Activated CD8-positive, alpha-beta T cell treated with anti-CD3 and anti-CD28 coated beads, Interleukin-2, amount 10 ng/mL, durations not matched to agents 7 days and 5 days (primary cell): Measurements from ENCODE around the gene SLC9A1. TPM values are rescaled to one million over a fixed set of nuclear protein-coding genes. Genes with fewer than 3 reads are reported as not detected.
A peak's percentile ranks its signal among the peaks of the same experiment; 100 is the strongest.
"Not testable (repeated sequence)": the region's sequence is repeated elsewhere in the genome, so short reads cannot be mapped to it uniquely, and the experiment has no call there.

ENCODE experiments used
- ATAC-seq: fragments of 150-1000 bp; cut with Tn5 transposase; one replicate; pipeline ENCODE4 v1.10.0; 2021; ENCODE audit warnings: moderate library complexity
- CTCF ChIA-PET: fragments of 350-600 bp; sonication (Branson Sonifier 250); formaldehyde crosslinking; loops from one replicate; lab custom pipeline; 2021; ENCODE audit warnings: antibody characterized with exemption; lab: Charles Lee
- POLR2A ChIA-PET: fragments of 350-600 bp; sonication (Branson Sonifier 250); formaldehyde crosslinking; loops from one replicate; lab custom pipeline; 2021; ENCODE audit warnings: antibody characterized with exemption; lab: Charles Lee
- DNase-seq: peaks from one replicate; pipeline ENCODE4 v3.0.0-alpha.2; 2020
- H3K27ac Mint-ChIP-seq: one replicate; pipeline ENCODE4 v1.8.0; 2021; ENCODE audit warnings: mild to moderate bottlenecking, mixed read lengths
- H3K27me3 Mint-ChIP-seq: one replicate; pipeline ENCODE4 v1.8.0; 2021; ENCODE audit warnings: low read depth, mixed read lengths
- H3K36me3 Mint-ChIP-seq: one replicate; pipeline ENCODE4 v1.8.0; 2021; ENCODE audit warnings: low read depth, mixed read lengths
- H3K4me1 Mint-ChIP-seq: one replicate; pipeline ENCODE4 v1.8.0; 2021; ENCODE audit warnings: low read depth, mixed read lengths
- H3K4me3 Mint-ChIP-seq: one replicate; pipeline ENCODE4 v1.8.0; 2021; ENCODE audit warnings: mild to moderate bottlenecking, mixed read lengths
- H3K9me3 Mint-ChIP-seq: one replicate; pipeline ENCODE4 v1.8.0; 2022; ENCODE audit warnings: mixed read lengths; ENCODE audit not compliant: insufficient read depth
- total RNA-seq, 2 experiments: library from RNA; stranded (reverse); gene quantifications; one replicate each; pipeline ENCODE4 v1.2.3, GENCODE V29; 2021

The SLC9A1 gene
- total RNA-seq: 10 to 100 TPM; 28.3 to 29.0 TPM

GRCh38 chr1:27154991-27155781 lies at the start of gene SLC9A1:
SLC9A1 (minus strand) TSS chr1:27155125; CDS start chr1:27154334, 791 bp downstream.
- Mint-ChIP-seq H3K9me3 (no peaks in the 10 kb centered on the region), H3K27ac (peak within 1 kb of the TSS; percentile 94), H3K36me3 (peaks cover 4% of the 10 kb centered on the region), H3K4me1 (peaks cover 44% of the 10 kb centered on the region), H3K4me3 (peak within 1 kb of the TSS; percentile 81), H3K27me3 (no peaks in the 10 kb centered on the region)
- ChIA-PET POLR2A (interaction anchor here (0.6 to 3.6 kb wide), 17 partner anchors 10 to 125 kb away, joined by 3 to 50 read pairs (median 6); no protein-coding TSS in a partner anchor), CTCF (interaction anchor here (0.6 to 8.5 kb wide), 11 partner anchors 10 to 141 kb away, joined by 3 to 110 read pairs (median 6); no protein-coding TSS in a partner anchor)
- peak; percentile 90 for ATAC-seq
- DNase-seq: peak; percentile 92

- ChIA-PET CTCF (interaction anchor here (0.6 to 1.6 kb wide), 3 partner anchors 80 to 1906 kb away, joined by 3 to 6 read pairs (median 4); no protein-coding TSS in a partner anchor), POLR2A (no interaction called here)
- DNase-seq (no peak), ATAC-seq (no peak)
- no peaks in the 10 kb centered on the region for H3K4me1 Mint-ChIP-seq
- no peak overlapping the region for H3K27ac Mint-ChIP-seq
- H3K4me3 Mint-ChIP-seq: no peak overlapping the region
- H3K27me3 Mint-ChIP-seq: peaks cover 6% of the 10 kb centered on the region
- no peaks in the 10 kb centered on the region for H3K36me3 Mint-ChIP-seq
- H3K9me3 Mint-ChIP-seq: no peaks in the 10 kb centered on the region
Measured at GRCh38 chr1:27203946-27204345, 49.0 kb upstream of the SLC9A1 start.

- H3K4me3 Mint-ChIP-seq: no peak overlapping the region
- POLR2A ChIA-PET: no interaction called here
Measured at GRCh38 chr1:27201295-27201694, 46.4 kb upstream of the SLC9A1 start.

GRCh38 chr1:27193194-27193593 lies 38.3 kb upstream of the SLC9A1 start:
- ChIA-PET CTCF (interaction anchor here (1.1 kb wide), 1 partner anchor 101 kb away, joined by 3 read pairs; no protein-coding TSS in a partner anchor), POLR2A (no interaction called here)
- Mint-ChIP-seq H3K9me3 (no peaks in the 10 kb centered on the region), H3K27me3 (peaks cover 6% of the 10 kb centered on the region), H3K27ac (no peak overlapping the region), H3K4me1 (peaks cover 5% of the 10 kb centered on the region), H3K36me3 (no peaks in the 10 kb centered on the region), H3K4me3 (no peak overlapping the region)
- DNase-seq: no peak
- no peak for ATAC-seq

More at GRCh38 chr1:27201295-27201694, 46.4 kb upstream of the SLC9A1 start:
- CTCF ChIA-PET: interaction anchor here (0.8 kb wide), 1 partner anchor 83 kb away, joined by 3 read pairs; no protein-coding TSS in a partner anchor
- Mint-ChIP-seq H3K4me1 (peaks cover 6% of the 10 kb centered on the region), H3K9me3 (no peaks in the 10 kb centered on the region), H3K36me3 (no peaks in the 10 kb centered on the region), H3K27me3 (peaks cover 3% of the 10 kb centered on the region), H3K27ac (no peak overlapping the region)
- DNase-seq (no peak), ATAC-seq (no peak)

- ATAC-seq: no peak
- no peaks in the 10 kb centered on the region for H3K4me1 Mint-ChIP-seq
- no peaks in the 10 kb centered on the region for H3K36me3 Mint-ChIP-seq
- no peak overlapping the region for H3K27ac Mint-ChIP-seq
- H3K9me3 Mint-ChIP-seq: no peaks in the 10 kb centered on the region
- no peak overlapping the region for H3K4me3 Mint-ChIP-seq
- CTCF ChIA-PET: no interaction called here
- H3K27me3 Mint-ChIP-seq: peaks cover 6% of the 10 kb centered on the region
- POLR2A ChIA-PET: no interaction called here
- no peak for DNase-seq
Measured at GRCh38 chr1:27192039-27192529, 37.2 kb upstream of the SLC9A1 start.

- H3K9me3 Mint-ChIP-seq: not testable (repeated sequence)
Measured at GRCh38 chr1:27184665-27185064, 29.7 kb upstream of the SLC9A1 start.

GRCh38 chr1:27179979-27180378 lies 25.1 kb upstream of the SLC9A1 start:
- POLR2A ChIA-PET: no interaction called here

More at GRCh38 chr1:27184665-27185064, 29.7 kb upstream of the SLC9A1 start:
- H3K4me3 Mint-ChIP-seq, H3K4me1 Mint-ChIP-seq, DNase-seq, ATAC-seq, H3K27me3 Mint-ChIP-seq, H3K27ac Mint-ChIP-seq, H3K36me3 Mint-ChIP-seq: not testable (repeated sequence)
- ChIA-PET POLR2A (interaction anchor here (0.6 kb wide), 1 partner anchor 117 kb away, joined by 3 read pairs; no protein-coding TSS in a partner anchor), CTCF (interaction anchor here (1.0 to 2.0 kb wide), 2 partner anchors 13 to 140 kb away, joined by 3 to 5 read pairs; no protein-coding TSS in a partner anchor)

GRCh38 chr1:27179379-27179778 lies 24.5 kb upstream of the SLC9A1 start:
- no peaks in the 10 kb centered on the region for H3K4me1 Mint-ChIP-seq
- ChIA-PET POLR2A (no interaction called here), CTCF (interaction anchor here (0.9 kb wide), 1 partner anchor 18 kb away, joined by 3 read pairs; no protein-coding TSS in a partner anchor)
- peaks cover 8% of the 10 kb centered on the region for H3K9me3 Mint-ChIP-seq
- peaks cover 2% of the 10 kb centered on the region for H3K36me3 Mint-ChIP-seq
- H3K4me3 Mint-ChIP-seq: no peak overlapping the region
- ATAC-seq (no peak), DNase-seq (no peak)
- H3K27ac Mint-ChIP-seq: no peak overlapping the region
- H3K27me3 Mint-ChIP-seq: no peaks in the 10 kb centered on the region

More at GRCh38 chr1:27179979-27180378, 25.1 kb upstream of the SLC9A1 start:
- no peak overlapping the region for H3K4me3 Mint-ChIP-seq
- H3K27ac Mint-ChIP-seq: no peak overlapping the region
- H3K36me3 Mint-ChIP-seq: peaks cover 2% of the 10 kb centered on the region
- peaks cover 8% of the 10 kb centered on the region for H3K9me3 Mint-ChIP-seq
- ATAC-seq (no peak), DNase-seq (no peak)
- H3K4me1 Mint-ChIP-seq: no peaks in the 10 kb centered on the region
- CTCF ChIA-PET: no interaction called here
- no peaks in the 10 kb centered on the region for H3K27me3 Mint-ChIP-seq

GRCh38 chr1:27176954-27177353 lies 22.0 kb upstream of the SLC9A1 start:
- CTCF ChIA-PET: no interaction called here
- Mint-ChIP-seq H3K4me1 (no peaks in the 10 kb centered on the region), H3K36me3 (no peaks in the 10 kb centered on the region), H3K27me3 (no peaks in the 10 kb centered on the region), H3K27ac (no peak overlapping the region), H3K4me3 (no peak overlapping the region), H3K9me3 (peaks cover 8% of the 10 kb centered on the region)
- ATAC-seq (no peak), DNase-seq (no peak)
- POLR2A ChIA-PET: no interaction called here

- DNase-seq (no peak), ATAC-seq (no peak)
- peaks cover 8% of the 10 kb centered on the region for H3K9me3 Mint-ChIP-seq
- no peaks in the 10 kb centered on the region for H3K4me1 Mint-ChIP-seq
- ChIA-PET CTCF (no interaction called here), POLR2A (no interaction called here)
- no peaks in the 10 kb centered on the region for H3K36me3 Mint-ChIP-seq
- H3K27me3 Mint-ChIP-seq: no peaks in the 10 kb centered on the region
- no peak overlapping the region for H3K27ac Mint-ChIP-seq
- no peak overlapping the region for H3K4me3 Mint-ChIP-seq
Measured at GRCh38 chr1:27176323-27176722, 21.4 kb upstream of the SLC9A1 start.

- H3K4me1 Mint-ChIP-seq, H3K27me3 Mint-ChIP-seq, POLR2A ChIA-PET, ATAC-seq, H3K9me3 Mint-ChIP-seq, H3K36me3 Mint-ChIP-seq, CTCF ChIA-PET, H3K27ac Mint-ChIP-seq, H3K4me3 Mint-ChIP-seq, DNase-seq: not testable (repeated sequence)
Measured at GRCh38 chr1:27172992-27173391, 18.1 kb upstream of the SLC9A1 start.

- no peak overlapping the region for H3K27ac Mint-ChIP-seq
- peaks cover 4% of the 10 kb centered on the region for H3K4me1 Mint-ChIP-seq
- no peaks in the 10 kb centered on the region for H3K27me3 Mint-ChIP-seq
- DNase-seq (no peak), ATAC-seq (no peak)
- POLR2A ChIA-PET: no interaction called here
- H3K4me3 Mint-ChIP-seq: no peak overlapping the region
- no peaks in the 10 kb centered on the region for H3K9me3 Mint-ChIP-seq
- CTCF ChIA-PET: interaction anchor here (1.7 kb wide), 1 partner anchor 12 kb away, joined by 5 read pairs; the partner anchor contains the start of gene SLC9A1
- no peaks in the 10 kb centered on the region for H3K36me3 Mint-ChIP-seq
Measured at GRCh38 chr1:27166929-27167328, 12.0 kb upstream of the SLC9A1 start.
